PFSK-1 (cell line): ENCODE data around the gene DISC1.

Source experiments
- FOXP2 ChIP-seq: optimal IDR thresholded peaks from 2 replicates; pipeline ENCODE3; 2011; ENCODE audit warnings: borderline replicate concordance, control low read depth, inconsistent platforms; ENCODE audit not compliant: insufficient read depth; ENCODE audit errors: extremely low read length, extremely low read depth
- POLR2AphosphoS5 ChIP-seq: IDR thresholded peaks from 2 replicates; pipeline ENCODE4 v1.6.1; 2012; ENCODE audit warnings: low read depth, mild to moderate bottlenecking, control low read depth, low read length, moderate library complexity
- REST ChIP-seq, 2 experiments: IDR thresholded peaks; 2 replicates each; pipeline versions ENCODE4 v1.6.1 to v1.8.0; 2011 to 2012; ENCODE audit warnings: low read depth in 2 of 2, low read length in 2 of 2, control low read depth in 1 of 2, inconsistent platforms in 1 of 2, mild to moderate bottlenecking in 1 of 2, moderate library complexity in 1 of 2; ENCODE audit not compliant: insufficient read depth in 1 of 2
- SIN3A ChIP-seq: IDR thresholded peaks from 2 replicates; pipeline ENCODE4 v1.6.1; 2012; ENCODE audit warnings: mild to moderate bottlenecking, low read length, moderate library complexity, borderline replicate concordance; ENCODE audit not compliant: insufficient read depth
- TAF1 ChIP-seq: IDR thresholded peaks from 2 replicates; pipeline ENCODE4 v1.6.1; 2012; ENCODE audit warnings: low read length, control low read depth, borderline replicate concordance; ENCODE audit not compliant: insufficient read depth

DISC1 gene

GRCh38 chr1:231592809-231593208 lies 33.8 kb upstream of the DISC1 start:
- no peak for TF ChIP-seq POLR2AphosphoS5
- TF ChIP-seq FOXP2, result no peak
- TF ChIP-seq TAF1, result no peak

GRCh38 chr1:231594123-231594522 lies 32.5 kb upstream of the DISC1 start:
- no peak for TF ChIP-seq TAF1

DNA sequence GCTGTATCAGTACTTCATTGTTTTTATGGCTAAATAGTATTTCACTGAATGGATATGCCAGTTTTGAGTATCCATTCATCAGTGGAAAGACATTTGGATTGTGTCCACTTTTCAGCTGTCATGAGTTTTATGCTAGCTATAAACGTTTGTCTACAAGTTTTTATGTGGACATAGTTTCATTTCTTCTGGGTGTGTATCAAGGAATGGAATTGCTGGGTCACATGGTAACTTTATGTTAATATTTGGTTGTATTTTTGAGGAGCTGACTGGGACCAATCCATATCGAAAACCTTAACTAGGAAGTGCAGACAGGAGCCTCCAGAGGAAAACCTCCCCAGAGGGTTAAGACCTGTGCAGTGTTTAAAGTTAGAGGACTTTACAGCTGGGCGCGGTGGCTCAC lies 31.8 kb upstream of the DISC1 start:
- TF ChIP-seq REST (IDR thresholded peaks at IDR 0.05; ENCODE audit: insufficient read depth in 1 of 2, low read depth in 2 of 2, low read length in 2 of 2) (no peak), POLR2AphosphoS5 (no peak), TAF1 (no peak), SIN3A (no peak), FOXP2 (no peak)

DNA sequence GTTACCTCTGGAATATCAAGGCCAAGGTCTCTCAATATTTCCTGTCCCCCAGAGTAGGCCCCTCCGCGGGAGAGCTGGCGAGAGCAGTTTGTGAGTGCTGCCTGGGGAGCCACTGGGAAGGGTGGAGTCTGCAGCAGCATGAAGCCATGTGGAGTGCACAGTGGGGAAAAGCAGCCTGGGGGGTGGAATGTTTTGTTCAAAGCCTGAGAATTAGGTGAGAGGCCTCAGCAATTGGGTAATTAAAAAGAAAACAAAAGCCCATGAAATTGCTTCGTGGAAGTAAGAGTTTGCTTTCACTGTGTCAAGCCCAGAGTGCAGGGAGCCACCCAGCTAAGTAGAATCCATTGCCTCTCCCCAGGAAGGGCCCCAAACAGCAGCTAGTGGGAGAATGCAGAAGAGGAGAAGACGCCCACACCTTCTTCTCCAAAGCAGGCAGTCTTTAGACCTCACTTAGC lies 30.2 kb upstream of the DISC1 start:
- TF ChIP-seq SIN3A, result no peak

- no peak for TF ChIP-seq TAF1
- no peak for TF ChIP-seq FOXP2
- no peak for TF ChIP-seq SIN3A
- no peak for TF ChIP-seq POLR2AphosphoS5
- no peak for TF ChIP-seq REST (IDR thresholded peaks at IDR 0.05; ENCODE audit: insufficient read depth in 1 of 2, low read depth in 2 of 2, low read length in 2 of 2)
These were observed 28.6 kb upstream of the DISC1 start for GRCh38 chr1:231597971-231598370.

DNA sequence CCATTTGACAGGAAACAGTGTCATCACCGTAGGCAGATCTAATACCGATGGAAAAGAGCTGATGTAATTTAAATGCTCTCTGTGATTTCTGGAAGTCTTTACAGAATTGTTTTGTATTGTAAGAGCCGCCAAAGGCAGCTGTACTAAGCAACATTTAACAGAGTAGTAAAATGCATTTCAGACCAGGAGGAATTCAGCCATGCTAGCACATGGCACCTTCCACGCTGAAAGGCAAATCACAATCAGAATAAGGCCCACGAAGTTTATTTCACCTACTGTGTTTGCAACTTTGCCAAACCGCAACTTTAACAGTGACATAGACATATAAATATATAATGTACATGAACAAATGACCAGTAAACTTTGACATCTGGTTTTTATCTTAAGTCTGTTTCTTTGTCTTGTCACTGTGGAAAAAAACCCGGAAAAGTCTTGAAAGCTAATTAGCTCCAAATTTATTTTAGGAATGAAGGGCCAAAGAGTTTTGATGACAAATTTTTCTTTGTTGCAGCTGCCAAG lies 26.1 kb upstream of the DISC1 start:
- TF ChIP-seq SIN3A (peak; percentile 17; the same call in 1 of the 2 replicates), REST (IDR thresholded peaks at IDR 0.05; ENCODE audit: insufficient read depth in 1 of 2, low read depth in 2 of 2, low read length in 2 of 2) (no peak), TAF1 (no peak), FOXP2 (no peak), POLR2AphosphoS5 (peak; percentile 44; the same call in 1 of the 2 replicates)

DNA sequence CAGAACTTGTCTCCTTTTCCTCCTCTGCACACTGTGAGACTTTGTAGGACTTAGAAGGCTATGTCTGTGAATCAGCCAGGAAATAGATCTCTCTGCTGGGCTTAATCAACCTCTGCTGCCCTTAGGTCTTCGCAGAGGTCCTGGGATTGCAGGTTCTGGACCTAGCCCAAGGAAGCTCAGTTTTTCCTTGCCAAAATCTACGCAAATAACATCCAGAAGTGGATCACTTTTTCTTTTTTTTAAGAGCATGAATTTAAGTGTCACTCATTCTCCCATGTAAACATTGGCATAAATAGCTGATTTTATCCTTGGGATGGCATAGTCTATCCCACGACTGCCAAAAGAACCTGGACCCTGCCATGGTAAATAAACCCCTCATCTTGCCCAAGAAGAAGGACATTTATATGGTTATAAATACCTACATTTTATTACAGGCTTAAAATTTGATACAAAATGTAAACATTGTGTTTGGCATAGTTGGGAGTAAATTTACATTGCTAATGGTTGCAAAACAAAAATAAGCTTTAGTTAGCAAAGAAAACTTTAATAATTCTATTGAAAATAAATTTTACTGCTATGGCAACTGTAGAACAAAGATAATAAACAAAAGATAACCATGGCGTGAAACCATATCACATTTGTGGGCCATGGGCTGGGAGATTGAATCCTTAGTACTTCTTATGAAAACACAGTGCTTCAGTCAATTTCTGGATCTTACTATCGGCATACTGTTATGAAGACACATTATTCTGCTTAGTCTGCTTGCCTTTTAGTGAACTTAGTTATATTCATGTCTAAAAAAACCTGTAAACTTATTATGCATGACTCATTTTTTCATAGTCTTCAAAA lies 24.5 kb upstream of the DISC1 start:
- TF ChIP-seq SIN3A (no peak), FOXP2 (no peak), TAF1 (no peak), REST (IDR thresholded peaks at IDR 0.05; ENCODE audit: insufficient read depth in 1 of 2, low read depth in 2 of 2, low read length in 2 of 2) (no peak), POLR2AphosphoS5 (no peak)
